GM12878 (cell line): ENCODE data around the gene C16orf46. TPM values are rescaled to one million over a fixed set of nuclear protein-coding genes. Genes with fewer than 3 reads are reported as not detected.

Experiments
- ATAC-seq: fragments of 200-7000 bp; cut with Tn5 transposase; 3 replicates; pipeline ENCODE4 v1.9.1; 2020; ENCODE audit warnings: mild to moderate bottlenecking, moderate library complexity
- BruUV-seq: library from RNA; stranded (reverse); fragments of 400-500 nt; replicated peaks from 2 replicates; lab custom pipeline; 2021; lab: Mats Ljungman, UMichigan
- CTCF ChIA-PET: fragments of 300-600 bp; sonication (Branson Sonifier 250); formaldehyde crosslinking; extraction: SDS; loops from one replicate; lab custom pipeline; 2021; ENCODE audit warnings: inconsistent platforms; lab: Yijun Ruan, JAX
- POLR2A ChIA-PET: fragments of 350-600 bp; formaldehyde crosslinking; extraction: SDS; loops from one replicate; lab custom pipeline; 2021; ENCODE audit warnings: inconsistent platforms; lab: Charles Lee
- RAD21 ChIA-PET: fragments of 300-600 bp; sonication (Branson Sonifier 250); formaldehyde crosslinking; loops from one replicate; lab custom pipeline; 2023; ENCODE audit warnings: antibody characterized with exemption; ENCODE audit not compliant: unreplicated experiment; lab: Charles Lee
- SMC1A ChIA-PET: fragments of 300-600 bp; sonication (Branson Sonifier 250); formaldehyde crosslinking; loops from one replicate; lab custom pipeline; 2023; ENCODE audit not compliant: unreplicated experiment, uncharacterized antibody; lab: Charles Lee
- DNase-seq: peaks from one replicate; pipeline ENCODE4 v3.0.0-alpha.2; 2011; ENCODE audit warnings: low read depth, low spot score
- FAIRE-seq: peaks from 3 replicates; lab custom pipeline; 2011; peaks lifted over from hg19 to GRCh38; lab: Jason Lieb, UNC
- H2AFZ ChIP-seq: 2 replicates; pipeline ENCODE4 v1.6.0; 2011; ENCODE audit warnings: low read depth, low read length, control low read depth; ENCODE audit not compliant: control insufficient read depth
- H3K27ac ChIP-seq: 2 replicates; pipeline ENCODE4 v1.5.1; 2011; ENCODE audit warnings: control low read depth; ENCODE audit not compliant: control insufficient read depth, insufficient read depth
- H3K27me3 ChIP-seq, 2 experiments: replicated peaks in 1 of 2; 2 replicates each; pipeline versions ENCODE4 v1.6.0 to v1.6.1; 2011; ENCODE audit warnings: low read length in 1 of 2; ENCODE audit not compliant: control insufficient read depth in 2 of 2, insufficient read depth in 2 of 2
- H3K36me3 ChIP-seq, 2 experiments: 2 replicates each; pipeline ENCODE4 v1.5.1; 2011; ENCODE audit warnings: low read length in 1 of 2; ENCODE audit not compliant: control insufficient read depth in 2 of 2, insufficient read depth in 2 of 2
- H3K4me1 ChIP-seq: 2 replicates; pipeline ENCODE4 v1.6.1; 2011; ENCODE audit warnings: mild to moderate bottlenecking, low read length, moderate library complexity, mixed read lengths; ENCODE audit not compliant: control insufficient read depth, insufficient read depth
- H3K4me2 ChIP-seq: 2 replicates; pipeline ENCODE4 v1.6.0; 2011; ENCODE audit warnings: control low read depth; ENCODE audit not compliant: control insufficient read depth, insufficient read depth
- H3K4me3 ChIP-seq: fragments of 200-600 bp; sonication (generic); 2 replicates; pipeline ENCODE4 v1.5.1; 2016
- H3K79me2 ChIP-seq: 2 replicates; pipeline ENCODE4 v1.6.0; 2011; ENCODE audit warnings: low read length; ENCODE audit not compliant: control insufficient read depth, insufficient read depth
- H3K9ac ChIP-seq: 2 replicates; pipeline ENCODE4 v1.8.0; 2011; ENCODE audit warnings: low read length, control low read depth, mixed read lengths; ENCODE audit not compliant: control insufficient read depth, insufficient read depth
- H3K9me3 ChIP-seq: replicated peaks from 3 replicates; pipeline ENCODE4 v1.5.1; 2011; ENCODE audit warnings: mild to moderate bottlenecking, low read length; ENCODE audit not compliant: control insufficient read depth, insufficient read depth
- H4K20me1 ChIP-seq: 2 replicates; pipeline ENCODE4 v1.6.0; 2011; ENCODE audit not compliant: control insufficient read depth, insufficient read depth
- BCLAF1 ChIP-seq: fragments of 450-650 bp; IDR thresholded peaks from 2 replicates; pipeline ENCODE4 v1.6.1; 2017; ENCODE audit warnings: antibody characterized with exemption, mild to moderate bottlenecking, moderate library complexity
- BRCA1 ChIP-seq: IDR thresholded peaks from 2 replicates; pipeline ENCODE4 v1.6.1; 2011; ENCODE audit warnings: low read depth, low read length, improper control_type of control experiment
- DPF2 ChIP-seq: fragments of 450-650 bp; IDR thresholded peaks from 2 replicates; pipeline ENCODE4 v1.6.1; 2017; ENCODE audit warnings: mild to moderate bottlenecking
- E4F1 ChIP-seq: fragments of 450-650 bp; IDR thresholded peaks from 2 replicates; pipeline ENCODE4 v1.6.1; 2018; ENCODE audit warnings: borderline replicate concordance, mild to moderate bottlenecking; ENCODE audit not compliant: partially characterized antibody
- EZH2 ChIP-seq: IDR thresholded peaks from 2 replicates; pipeline ENCODE4 v1.6.1; 2012; ENCODE audit warnings: low read depth, mild to moderate bottlenecking, control low read depth, inconsistent platforms, low read length, borderline replicate concordance; ENCODE audit not compliant: control insufficient read depth
- HDAC2 ChIP-seq: fragments of 200-600 bp; sonication (generic); IDR thresholded peaks from 2 replicates; pipeline ENCODE4 v1.6.1; 2017
- KDM1A ChIP-seq: fragments of 200-600 bp; sonication (generic); IDR thresholded peaks from 2 replicates; pipeline ENCODE4 v1.6.1; 2016; ENCODE audit warnings: borderline replicate concordance
- LARP7 ChIP-seq: fragments of 450-650 bp; IDR thresholded peaks from 2 replicates; pipeline ENCODE4 v1.6.1; 2017; ENCODE audit warnings: mild to moderate bottlenecking
- NKRF ChIP-seq: fragments of 450-650 bp; conservative IDR thresholded peaks from 2 replicates; pipeline ENCODE4 v1.6.1; 2017; ENCODE audit warnings: mild to moderate bottlenecking, moderate library complexity
- NR2F1 ChIP-seq: fragments of 450-650 bp; conservative IDR thresholded peaks from 2 replicates; pipeline ENCODE4 v1.6.1; 2017; ENCODE audit warnings: mild to moderate bottlenecking
- PBX3 ChIP-seq: IDR thresholded peaks from 2 replicates; pipeline ENCODE4 v1.6.1; 2011; ENCODE audit warnings: mild to moderate bottlenecking, low read depth, low read length, moderate library complexity; ENCODE audit not compliant: insufficient replicate concordance
- SP1 ChIP-seq: IDR thresholded peaks from one replicate; pipeline ENCODE4 v1.6.1; 2011; ENCODE audit warnings: low read depth, low read length
- ZNF217 ChIP-seq: fragments of 450-650 bp; IDR thresholded peaks from 2 replicates; pipeline ENCODE4 v1.6.1; 2017; ENCODE audit warnings: antibody characterized with exemption, mild to moderate bottlenecking
- WGBS: methylation state at CpG from one replicate; pipeline ENCODE4 v1.1.6; 2016; ENCODE audit warnings: low lambda C conversion rate; ENCODE audit not compliant: insufficient replicate concordance, insufficient coverage; ENCODE audit errors: missing lambda C conversion rate; 5-methylcytosine and 5-hydroxymethylcytosine counted together
- in situ Hi-C: fragments of 300-500 bp; cut with MboI; formaldehyde crosslinking; loops from 9 replicates; pipeline ENCODE4 v1.14.3; 2018; ENCODE audit warnings: mixed read lengths
- intact Hi-C: fragments of 100-400 bp; cut with micrococcal nuclease; formaldehyde crosslinking; loops from one replicate; pipeline ENCODE4 v1.14.2; 2022; ENCODE audit not compliant: unreplicated experiment
- polyA plus RNA-seq, 11 experiments: library from polyadenylated mRNA; depleted of rRNA in 4 of 11; unstranded in 6 of 11; stranded (reverse) in 5 of 11; fragments of >200 nt; fragmentation: Nextera tagmentation in 4 of 11; fragmentation: Illumina TruSeq in 1 of 11; extraction: Ambion mirVana in 4 of 11; extraction: Trizol in 1 of 11; gene quantifications; 1 replicate in 1 of 11; 2 replicates in 10 of 11; pipeline versions ENCODE4 v1.2.1 to v1.2.3, GENCODE V29; 2011 to 2016; ENCODE audit warnings: inconsistent platforms in 2 of 11, missing spikeins in 2 of 11, low read depth in 1 of 11
- total RNA-seq, 4 experiments: library from RNA; depleted of rRNA in 3 of 4; stranded (reverse); fragments of >200 nt in 3 of 4; fragmentation: Illumina TruSeq in 1 of 4; extraction: Trizol in 1 of 4; gene quantifications; 2 replicates each; pipeline versions ENCODE4 v1.2.1 to v1.2.3, GENCODE V29; 2013 to 2021

Gene C16orf46
- total and polyA plus RNA-seq, 10 of the 15 experiments (the other 5 are each of a cell fraction or from before 2014, with no cell fraction given): 0.04 to 0.46 (median 0.14) TPM; not detected in 6

- no peaks in the 10 kb centered on the region for H3K27me3 ChIP-seq
- peaks cover 12% of the 10 kb centered on the region for H3K4me1 ChIP-seq
- SMC1A ChIA-PET: no interaction called here
- peak within 1 kb of the TSS; percentile 38 for H3K27ac ChIP-seq
- intact Hi-C loops: loop anchor here (2.0 kb wide), 1 partner anchor 19 kb away; the partner anchor contains the start of gene C16orf46
- POLR2A ChIA-PET: no interaction called here
- H3K9ac ChIP-seq: peak within 1 kb of the TSS; percentile 58
- peak; percentile 99 for FAIRE-seq
- H3K79me2 ChIP-seq: peaks cover 10% of the 10 kb centered on the region
- ATAC-seq: peak; percentile 99
- RAD21 ChIA-PET: no interaction called here
- no TSS peak for BruUV-seq
- H3K4me2 ChIP-seq: peak within 1 kb of the TSS; percentile 53; the same call in 1 of the 2 replicates
- H3K4me3 ChIP-seq: peak within 1 kb of the TSS; percentile 97
- DNase-seq: peak; percentile 95
- in situ Hi-C loops: no loop called here
- H3K9me3 ChIP-seq: no peaks in the 10 kb centered on the region
- H4K20me1 ChIP-seq: no peaks in the 10 kb centered on the region
- 9% methylated on average over 58 of the region's 83 CpGs for WGBS
- peak within 1 kb of the TSS; percentile 91 for H2AFZ ChIP-seq
- no peaks in the 10 kb centered on the region for H3K36me3 ChIP-seq
- CTCF ChIA-PET: no interaction called here
- TF ChIP-seq DPF2 (peak; percentile 80), SP1 (peak; percentile 87), HDAC2 (no peak), LARP7 (peak; percentile 95; the same call in 1 of the 2 replicates), EZH2 (no peak), E4F1 (peak; percentile 61), BRCA1 (no peak), PBX3 (no peak), KDM1A (no peak), NKRF (peak; percentile 86), BCLAF1 (peak; percentile 25; the same call in 1 of the 2 replicates), ZNF217 (peak; percentile 46; the same call in 1 of the 2 replicates), NR2F1 (peak; percentile 73)
These were observed 19.1 kb upstream of the C16orf46 start, which contains the start of gene GCSH for GRCh38 chr16:81095953-81096714. TSS of gene GCSH (minus strand) at chr16:81096395. CDS start at chr16:81096278, 117 bp downstream.
